Stomach smooth muscle (tissue), 2 donors: ENCODE results near the gene UBE2L5.

Experiments used
- H3K27ac ChIP-seq: one replicate; pipeline ENCODE4 v1.7.0; 2013; ENCODE audit warnings: mild to moderate bottlenecking, low read length, inconsistent platforms
- H3K27me3 ChIP-seq, 2 donors: one replicate each; pipeline ENCODE4 v1.7.0; 2013; ENCODE audit warnings: low read length in 2 of 2; ENCODE audit not compliant: insufficient read depth in 2 of 2, control insufficient read depth in 1 of 2
- H3K36me3 ChIP-seq, 2 donors: one replicate each; pipeline ENCODE4 v1.7.0; 2013; ENCODE audit warnings: low read length in 2 of 2; ENCODE audit not compliant: control insufficient read depth in 2 of 2, insufficient read depth in 2 of 2
- H3K4me1 ChIP-seq: one replicate; pipeline ENCODE4 v1.7.0; 2013; ENCODE audit warnings: low read length; ENCODE audit not compliant: control insufficient read depth, insufficient read depth
- H3K4me3 ChIP-seq, 2 donors: one replicate each; pipeline ENCODE4 v1.7.0; 2013; ENCODE audit warnings: low read length in 2 of 2
- H3K9ac ChIP-seq, 2 donors: one replicate each; pipeline ENCODE4 v1.7.0; 2013; ENCODE audit warnings: low read length in 2 of 2, mild to moderate bottlenecking in 1 of 2
- H3K9me3 ChIP-seq, 2 donors: one replicate each; pipeline ENCODE4 v1.7.0; 2013; ENCODE audit warnings: low read length in 2 of 2; ENCODE audit not compliant: control insufficient read depth in 2 of 2
- donor health status: healthy.
- donor health status: Pancreatic carcinoma.

The UBE2L5 gene

DNA sequence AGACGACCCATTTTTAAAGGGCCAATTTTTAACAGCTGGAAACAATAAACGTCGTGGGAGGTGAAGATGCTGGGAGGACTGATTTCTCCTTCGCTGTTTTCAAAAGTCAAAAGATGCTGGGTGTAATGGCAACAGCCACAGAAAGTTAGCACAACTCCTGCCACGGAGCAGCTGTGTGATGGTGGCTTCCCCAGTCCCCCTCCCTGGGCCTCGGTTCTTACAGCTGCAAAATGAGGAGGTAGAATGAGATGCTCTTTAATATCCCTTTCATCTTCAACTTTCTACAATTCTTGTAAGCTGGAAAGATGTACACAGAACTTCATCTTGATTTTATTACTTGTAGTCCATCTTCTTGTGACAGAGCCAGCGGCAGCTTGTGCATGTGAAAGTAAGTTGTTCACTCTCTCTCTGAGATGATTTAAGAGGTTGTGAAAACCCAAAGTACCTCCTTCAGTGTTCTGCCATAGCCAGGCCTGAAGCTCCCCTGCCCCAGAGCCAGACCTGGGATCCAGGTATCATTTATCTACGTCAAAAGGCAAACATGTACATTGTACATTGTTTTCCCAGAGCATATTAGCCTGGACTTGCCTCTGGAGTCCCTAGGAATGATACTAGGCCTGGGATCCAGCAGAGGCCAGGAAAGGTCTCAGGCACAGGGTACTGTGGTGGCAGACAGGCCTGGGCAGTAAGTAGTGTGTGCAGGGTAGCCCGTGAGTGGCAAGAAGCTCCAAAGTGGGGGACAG, 3.4 kb upstream of the UBE2L5 start:
- H3K9me3 ChIP-seq: no peaks in the 10 kb centered on the region
- H3K4me3 ChIP-seq: no peak overlapping the region
- H3K27me3 ChIP-seq: no peaks in the 10 kb centered on the region
- no peak overlapping the region for H3K9ac ChIP-seq
- no peaks in the 10 kb centered on the region for H3K36me3 ChIP-seq
- H3K4me1 ChIP-seq: peaks cover 11% of the 10 kb centered on the region
- H3K27ac ChIP-seq: no peak overlapping the region

DNA sequence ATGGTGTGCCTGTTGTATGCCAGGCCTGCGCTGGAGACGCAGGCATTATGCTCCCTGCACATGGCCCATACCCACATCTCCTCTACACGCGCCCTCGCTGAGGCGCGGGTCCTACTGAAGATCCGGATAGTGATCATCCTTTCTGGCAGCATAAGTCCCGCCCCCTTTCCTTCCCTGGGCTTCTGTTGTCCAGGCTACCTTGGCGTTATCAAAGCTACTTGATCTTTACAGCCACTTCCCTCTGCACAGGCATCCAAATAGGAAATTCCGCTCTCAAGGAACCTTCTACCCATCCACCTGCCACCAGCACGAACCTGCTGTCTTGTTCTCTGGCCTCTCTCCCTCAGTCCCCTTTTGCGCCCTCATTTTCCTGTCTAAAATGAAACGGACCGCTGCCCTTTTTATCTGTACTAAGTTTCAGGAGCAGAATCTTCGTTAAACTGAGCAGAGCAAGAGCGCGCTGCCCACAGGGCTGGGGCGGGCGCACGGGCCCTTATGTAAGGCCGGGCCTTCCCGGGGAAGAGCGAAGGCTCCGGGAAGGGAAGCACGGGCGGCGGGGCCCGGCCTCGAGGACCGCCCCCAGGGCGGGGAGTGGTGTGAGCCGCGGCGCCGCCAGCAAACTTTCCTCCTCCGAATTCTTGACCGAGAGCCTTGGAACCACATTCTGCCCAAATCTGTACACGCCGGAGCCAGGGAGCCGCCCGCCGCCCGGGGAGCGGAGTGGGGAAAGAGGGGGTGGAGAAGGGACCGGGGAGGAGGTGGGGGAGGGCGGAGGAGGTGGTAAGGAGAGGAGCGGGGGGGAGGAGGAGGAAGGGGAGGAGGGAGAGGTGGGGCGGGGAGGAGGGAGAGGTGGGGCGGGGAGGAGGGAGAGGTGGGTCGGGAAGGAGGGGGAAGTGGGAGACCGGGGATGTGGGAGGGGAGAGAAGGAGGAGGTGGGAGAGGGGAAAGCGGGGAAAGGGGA, 920 bp upstream of the UBE2L5 start:
- peak overlapping the region; percentile 83 for H3K4me3 ChIP-seq
- no peaks in the 10 kb centered on the region for H3K27me3 ChIP-seq
- peak overlapping the region; percentile 98 for H3K27ac ChIP-seq
- no peaks in the 10 kb centered on the region for H3K36me3 ChIP-seq
- peaks cover 11% of the 10 kb centered on the region for H3K4me1 ChIP-seq
- no peaks in the 10 kb centered on the region for H3K9me3 ChIP-seq
- H3K9ac ChIP-seq: peak overlapping the region; percentile 88 to 97

DNA sequence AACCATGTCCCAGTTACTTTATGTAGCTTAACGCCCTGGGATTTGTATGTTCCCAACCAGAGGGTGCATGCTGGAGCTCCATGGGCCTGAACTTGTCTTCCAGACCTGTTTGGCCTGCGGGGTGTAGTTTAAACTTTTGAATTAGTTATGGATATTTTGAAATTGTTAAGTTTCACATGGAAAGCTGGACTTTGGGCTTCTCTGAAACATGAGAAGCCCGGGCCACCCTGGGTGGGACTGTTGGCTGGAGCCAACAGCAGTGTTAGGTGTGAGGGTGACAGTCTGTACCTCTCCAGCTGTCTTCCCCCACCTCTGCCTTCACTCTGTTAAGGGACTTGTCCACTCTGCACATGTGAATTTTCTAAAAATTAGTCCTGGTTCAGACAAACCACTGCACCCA, 1.6 kb downstream of the UBE2L5 start:
- no peak overlapping the region for H3K27ac ChIP-seq
- H3K9ac ChIP-seq: no peak overlapping the region
- no peaks in the 10 kb centered on the region for H3K36me3 ChIP-seq
- H3K4me3 ChIP-seq: peak overlapping the region in 1 of 2 donors; percentile 92
- no peaks in the 10 kb centered on the region for H3K9me3 ChIP-seq
- H3K4me1 ChIP-seq: peaks cover 11% of the 10 kb centered on the region
- H3K27me3 ChIP-seq: no peaks in the 10 kb centered on the region

DNA sequence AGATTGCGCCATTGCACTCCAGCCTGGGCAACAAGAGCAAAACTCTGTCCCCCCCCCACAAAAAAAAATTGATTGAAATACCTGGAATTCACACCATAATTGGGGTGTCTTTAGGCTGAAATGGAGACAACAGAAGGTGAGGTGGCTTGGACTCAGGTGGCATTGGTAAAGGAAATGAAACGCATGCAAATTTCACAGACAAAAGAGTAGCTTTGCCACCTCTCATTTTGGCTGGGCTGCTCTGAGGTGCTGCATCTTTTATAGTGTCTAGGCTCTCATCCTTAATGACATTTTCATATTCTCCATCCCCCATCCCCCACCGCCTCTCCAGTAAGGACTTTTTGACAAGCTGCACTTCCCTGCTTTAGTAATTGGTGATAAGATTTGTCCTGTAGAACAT, 6.9 kb downstream of the UBE2L5 start:
- Histone ChIP-seq H3K27ac (no peak overlapping the region), H3K9me3 (no peaks in the 10 kb centered on the region), H3K9ac (no peak overlapping the region), H3K27me3 (no peaks in the 10 kb centered on the region), H3K4me1 (peaks cover 7% of the 10 kb centered on the region), H3K4me3 (no peak overlapping the region), H3K36me3 (no peaks in the 10 kb centered on the region)

DNA sequence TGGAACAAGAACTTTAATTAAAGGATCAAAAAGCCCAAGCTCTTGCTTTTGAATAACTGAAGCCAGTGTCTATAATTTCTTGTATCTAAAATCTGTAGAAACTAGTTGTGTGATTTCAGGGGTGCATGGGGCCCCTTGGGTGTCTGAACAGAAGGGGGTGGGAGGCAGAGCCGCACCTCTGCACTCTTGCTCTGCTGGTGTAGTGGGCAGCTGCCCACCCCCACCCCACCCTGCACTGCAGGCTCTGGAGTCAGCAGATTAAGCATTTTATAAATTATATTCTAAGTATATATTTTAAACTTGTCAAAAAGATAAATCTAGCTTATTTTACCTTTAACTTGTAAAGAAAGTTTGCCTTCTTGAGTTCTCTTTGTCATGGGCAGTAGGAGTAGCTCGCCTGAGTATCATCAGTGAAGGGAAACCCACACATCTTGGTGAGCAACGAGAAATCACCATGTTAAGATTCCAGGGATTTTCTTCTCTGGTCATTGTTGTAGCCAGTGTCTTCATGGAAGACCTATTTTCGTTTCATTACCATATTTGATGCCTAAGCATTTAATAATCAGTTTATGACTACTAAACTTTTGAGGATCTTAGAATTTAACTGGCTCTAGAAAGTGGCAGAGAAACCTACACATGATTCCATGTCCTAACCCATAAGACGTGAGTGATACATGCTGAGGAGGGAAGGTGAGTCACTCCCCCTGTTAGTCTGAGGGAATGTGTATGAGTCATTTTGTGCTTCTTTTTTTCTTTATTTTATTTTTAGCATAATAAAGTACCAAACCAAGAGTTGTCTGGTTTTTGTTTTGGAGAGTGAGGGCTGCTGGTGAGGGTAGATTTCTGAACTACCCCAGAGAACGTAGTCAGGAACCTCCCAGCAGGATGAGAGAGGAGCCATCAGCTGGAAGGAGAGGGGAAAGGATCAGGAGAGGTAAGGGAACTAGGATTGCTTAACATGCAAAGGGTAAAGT, 7.7 kb downstream of the UBE2L5 start:
- peak overlapping the region; percentile 53 for H3K27ac ChIP-seq
- no peaks in the 10 kb centered on the region for H3K36me3 ChIP-seq
- H3K4me1 ChIP-seq: peaks cover 7% of the 10 kb centered on the region
- no peaks in the 10 kb centered on the region for H3K27me3 ChIP-seq
- peak overlapping the region; percentile 8 to 9 for H3K4me3 ChIP-seq
- no peak overlapping the region for H3K9ac ChIP-seq
- no peaks in the 10 kb centered on the region for H3K9me3 ChIP-seq

DNA sequence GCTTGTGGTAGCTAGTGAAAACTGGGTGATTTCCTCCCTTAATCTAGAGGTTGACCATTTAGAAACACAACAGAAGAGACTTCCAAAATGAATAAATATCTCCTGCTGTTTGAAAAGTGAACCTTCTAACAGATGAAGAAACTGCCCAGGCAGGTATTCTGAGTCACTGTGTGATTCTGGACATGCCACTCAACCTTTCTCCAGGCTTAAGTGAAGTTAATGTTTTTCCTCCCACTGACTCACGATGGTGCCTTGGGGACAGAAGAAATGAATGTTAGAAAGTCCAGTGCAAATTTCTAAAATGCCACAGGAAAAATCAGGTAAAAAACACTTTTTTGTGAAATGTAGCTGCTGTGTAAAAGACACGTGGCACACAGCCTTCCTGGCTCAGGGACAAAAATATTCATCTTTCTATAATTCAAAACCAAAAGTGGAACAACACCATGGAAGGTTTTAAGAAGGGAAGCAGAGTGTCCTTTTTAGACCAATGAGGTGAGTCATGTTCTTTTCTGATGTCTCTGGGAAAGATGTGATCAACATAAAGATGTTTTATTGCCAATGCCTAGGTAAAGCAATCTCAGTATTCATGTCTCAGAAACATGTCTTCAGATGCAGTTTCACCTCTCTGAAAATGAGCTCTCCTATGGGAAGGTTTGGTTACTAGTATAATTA, 9.1 kb downstream of the UBE2L5 start:
- H3K27ac ChIP-seq: no peak overlapping the region

DNA sequence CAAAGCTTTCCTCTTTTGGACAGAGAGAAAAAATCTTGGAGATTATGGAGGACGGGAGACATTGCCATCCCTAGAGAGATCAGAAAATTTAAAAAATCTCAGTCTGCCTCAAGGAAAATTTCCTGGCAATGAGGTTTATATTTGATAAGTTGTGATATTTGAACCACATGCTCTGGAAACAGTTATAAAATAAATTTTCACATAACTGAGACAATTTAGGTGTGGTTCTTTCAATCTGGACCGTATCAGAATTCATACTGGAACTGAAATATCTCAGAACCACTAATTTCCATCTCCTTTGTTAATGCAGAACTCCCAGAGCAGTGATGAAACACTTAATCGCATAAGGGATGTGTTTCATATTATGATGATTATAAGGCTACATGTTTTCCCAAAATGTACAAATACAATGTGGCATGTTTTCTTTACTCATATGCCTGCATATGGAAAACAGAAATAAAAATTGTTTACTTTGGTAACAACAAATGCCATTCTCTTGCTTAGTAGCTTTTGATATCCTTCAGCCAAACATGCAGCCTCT, 13.7 kb downstream of the UBE2L5 start:
- Histone ChIP-seq H3K9me3 (no peaks in the 10 kb centered on the region), H3K4me3 (no peak overlapping the region), H3K9ac (no peak overlapping the region), H3K36me3 (no peaks in the 10 kb centered on the region), H3K27ac (no peak overlapping the region), H3K27me3 (no peaks in the 10 kb centered on the region), H3K4me1 (no peaks in the 10 kb centered on the region)

More for the DNA sequence above, 9.1 kb downstream of the UBE2L5 start:
- no peaks in the 10 kb centered on the region for H3K36me3 ChIP-seq
- no peaks in the 10 kb centered on the region for H3K9me3 ChIP-seq
- H3K27me3 ChIP-seq: no peaks in the 10 kb centered on the region
- peaks cover 7% of the 10 kb centered on the region for H3K4me1 ChIP-seq
- no peak overlapping the region for H3K4me3 ChIP-seq
- H3K9ac ChIP-seq: no peak overlapping the region

DNA sequence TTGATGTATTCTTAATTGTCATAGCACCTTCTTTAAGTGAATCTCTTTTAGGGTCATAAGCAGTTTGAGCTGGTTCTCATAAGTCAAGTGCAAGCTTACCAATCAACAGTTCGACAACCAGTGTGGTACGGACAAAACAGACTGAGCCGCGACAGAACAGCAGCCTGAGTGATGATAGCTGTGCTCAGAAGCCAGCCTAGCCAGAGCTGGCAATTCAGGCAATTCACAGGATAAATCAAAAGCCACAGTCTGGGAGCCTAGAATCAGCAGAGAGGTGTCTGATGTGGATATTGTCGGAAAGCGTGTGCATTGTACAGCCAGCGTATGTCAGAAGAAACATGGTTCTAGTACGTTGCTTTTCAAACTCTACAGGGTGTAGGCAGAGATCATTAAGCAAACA, 14.9 kb downstream of the UBE2L5 start:
- Histone ChIP-seq H3K9ac (no peak overlapping the region), H3K4me1 (no peaks in the 10 kb centered on the region), H3K4me3 (no peak overlapping the region), H3K9me3 (no peaks in the 10 kb centered on the region), H3K36me3 (no peaks in the 10 kb centered on the region), H3K27ac (no peak overlapping the region), H3K27me3 (no peaks in the 10 kb centered on the region)

DNA sequence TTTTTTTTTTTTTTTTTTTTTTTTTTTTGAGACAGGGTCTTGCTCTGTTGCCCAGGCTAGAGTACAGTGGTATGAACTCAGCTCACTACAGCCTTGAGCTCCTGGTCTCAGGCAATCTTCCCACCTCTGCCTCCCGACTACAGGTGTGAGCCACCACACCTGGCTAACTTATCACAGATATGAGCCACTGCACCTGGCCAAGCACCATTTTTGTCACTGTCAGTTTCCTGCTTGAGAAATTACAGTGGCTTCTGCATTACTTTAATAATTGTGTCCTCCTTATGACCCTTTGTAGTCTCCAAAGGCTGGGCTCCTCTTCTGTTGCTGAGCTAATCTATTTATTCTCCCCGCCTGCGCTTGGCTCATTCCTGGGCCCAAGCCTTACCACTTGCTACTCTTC, 16.0 kb downstream of the UBE2L5 start:
- H3K4me3 ChIP-seq: no peak overlapping the region
- H3K27me3 ChIP-seq: no peaks in the 10 kb centered on the region
- no peaks in the 10 kb centered on the region for H3K9me3 ChIP-seq
- H3K9ac ChIP-seq: no peak overlapping the region
- no peak overlapping the region for H3K27ac ChIP-seq
- H3K36me3 ChIP-seq: no peaks in the 10 kb centered on the region
- H3K4me1 ChIP-seq: no peaks in the 10 kb centered on the region
